ENCODE measurements around the gene FERMT3.

Gene FERMT3

DNA sequence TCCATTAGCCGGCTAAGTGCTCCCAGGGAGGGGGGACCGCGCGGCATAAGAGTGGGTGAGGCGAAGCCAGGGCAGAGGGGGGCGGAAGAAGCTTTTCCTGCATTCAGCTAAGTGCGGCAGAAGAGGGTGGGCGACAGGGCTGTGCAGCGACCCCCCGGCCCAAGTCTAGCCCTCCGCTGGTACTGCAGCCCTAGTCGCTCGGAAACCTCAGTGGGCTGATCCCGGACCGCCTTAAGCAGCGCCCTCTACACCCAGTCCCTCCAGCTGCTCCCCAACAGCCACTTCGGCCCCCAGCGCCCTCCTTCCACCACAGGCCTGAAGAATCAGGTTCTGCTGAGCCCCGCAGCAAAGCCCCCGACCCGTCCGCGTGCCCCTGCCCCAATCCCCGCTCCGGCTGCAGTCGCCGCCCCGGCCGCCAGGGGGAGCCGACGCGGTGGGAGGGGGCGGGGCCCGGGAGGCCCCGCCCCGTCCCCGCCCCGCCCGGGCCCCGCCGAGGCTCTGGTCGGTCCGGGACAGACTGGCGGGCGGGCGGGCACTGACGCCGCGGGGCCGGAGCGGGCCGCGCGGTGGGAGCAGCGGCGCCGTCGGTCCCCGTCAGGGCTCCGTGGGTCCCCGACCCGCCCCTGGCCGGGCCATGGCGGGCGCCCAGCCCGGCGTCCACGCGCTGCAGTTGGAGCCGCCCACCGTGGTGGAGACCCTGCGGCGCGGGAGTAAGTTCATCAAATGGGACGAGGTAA lies 44.7 kb downstream of the FERMT3 start, which contains the start of gene PLCB3:
Gene PLCB3 (plus strand): TSS at position 515 of the 737 bp plus-strand sequence. CDS start 120 bp downstream, at position 635.
- DNase-seq, result no peak

DNA sequence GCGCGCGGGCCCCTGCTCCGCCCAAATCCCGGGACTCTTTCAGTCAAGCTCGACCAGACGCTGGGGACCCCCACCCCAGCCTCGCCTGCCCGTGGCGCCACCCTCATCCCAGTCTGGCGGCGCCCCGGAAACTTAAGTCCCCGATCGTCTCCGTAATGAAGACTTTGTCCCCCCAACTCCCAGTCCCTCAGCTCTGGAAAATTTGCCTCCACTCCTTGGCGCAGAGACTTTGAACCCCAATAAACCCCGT lies 45.2 kb downstream of the FERMT3 start:
- DNase-seq, result no peak

DNA sequence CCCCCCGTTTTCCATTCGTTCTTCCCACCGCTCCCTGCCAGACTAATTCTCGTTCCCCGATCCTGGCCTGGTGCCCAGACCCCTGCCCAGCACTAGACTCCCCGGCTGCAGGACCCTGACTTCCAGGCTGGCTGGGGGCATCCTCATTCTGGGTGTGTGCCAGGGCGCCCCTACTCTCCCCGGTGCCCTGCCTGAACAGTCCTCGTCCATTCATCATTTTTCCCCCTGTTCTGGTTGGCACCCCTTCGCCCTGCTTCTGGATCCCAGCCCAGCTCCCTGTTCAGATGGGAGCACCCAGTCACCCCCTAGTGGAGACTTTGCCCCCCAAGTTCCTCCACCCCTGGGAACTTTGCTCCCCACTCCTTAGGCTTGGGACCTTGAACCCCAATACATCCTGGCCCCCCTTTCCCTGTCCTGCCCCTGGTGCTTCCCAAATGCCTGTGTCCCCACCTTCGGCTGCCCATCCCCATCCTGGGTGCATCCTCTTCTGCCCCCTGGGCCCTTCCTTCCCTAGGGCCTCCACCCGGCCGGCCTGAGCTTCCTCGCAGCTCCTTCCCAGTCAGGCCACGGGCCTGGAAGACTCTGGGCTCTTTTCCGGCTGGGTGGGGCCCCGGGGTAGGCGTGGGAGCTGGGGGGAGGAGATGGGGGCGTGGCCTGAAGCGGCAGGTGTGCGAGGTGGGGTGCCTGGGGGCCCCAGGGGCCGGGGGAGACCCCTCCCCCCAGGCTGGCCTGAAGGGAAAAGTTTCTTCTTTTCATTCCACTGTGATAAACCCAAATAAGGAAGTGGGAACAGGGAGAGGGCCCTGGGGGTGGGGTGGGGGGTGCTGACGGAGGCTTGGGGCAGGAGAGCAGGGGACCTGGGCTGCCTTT lies 45.7 kb downstream of the FERMT3 start:
- DNase-seq, result no peak

DNA sequence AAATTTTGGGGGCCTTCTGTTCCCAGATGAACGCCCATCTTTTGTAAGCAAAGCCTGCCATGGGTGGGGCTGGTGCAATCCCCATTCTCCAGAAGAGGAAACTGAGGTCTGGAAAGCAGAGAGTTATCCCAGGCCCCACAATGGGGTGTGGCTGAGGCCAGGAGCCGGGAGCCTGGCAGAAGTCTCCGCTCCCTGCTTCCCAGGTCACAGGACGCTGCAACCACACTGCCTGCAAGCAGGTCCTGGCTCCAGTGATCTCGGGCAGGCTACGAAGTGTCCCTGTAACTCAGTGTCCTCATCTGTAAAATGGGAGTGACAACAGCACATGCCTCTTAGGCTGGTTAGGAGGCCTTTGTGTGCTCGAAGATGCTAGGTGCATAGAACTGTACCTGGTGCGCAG lies 46.5 kb downstream of the FERMT3 start:
- no peak for DNase-seq

DNA sequence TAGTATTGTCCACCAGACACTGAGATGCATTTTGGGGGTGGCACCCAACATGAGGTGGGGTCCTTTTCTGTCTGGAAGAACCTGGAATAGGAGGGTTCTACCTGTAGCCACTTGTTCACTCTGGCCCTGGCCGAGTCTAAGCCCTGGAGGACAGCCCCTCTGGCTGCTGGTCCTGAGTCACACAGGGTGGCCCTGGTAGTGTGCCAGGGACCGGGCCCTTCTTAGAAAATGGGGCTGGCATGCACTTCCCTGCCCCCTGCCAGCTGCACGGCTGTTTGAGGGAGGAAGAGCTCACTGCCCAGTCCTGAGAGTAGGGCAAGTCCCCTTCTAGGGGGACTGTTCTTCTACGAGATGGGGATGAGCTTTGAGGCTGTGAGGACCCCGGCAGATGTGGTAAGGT lies 47.0 kb downstream of the FERMT3 start:
- DNase-seq, result no peak

DNA sequence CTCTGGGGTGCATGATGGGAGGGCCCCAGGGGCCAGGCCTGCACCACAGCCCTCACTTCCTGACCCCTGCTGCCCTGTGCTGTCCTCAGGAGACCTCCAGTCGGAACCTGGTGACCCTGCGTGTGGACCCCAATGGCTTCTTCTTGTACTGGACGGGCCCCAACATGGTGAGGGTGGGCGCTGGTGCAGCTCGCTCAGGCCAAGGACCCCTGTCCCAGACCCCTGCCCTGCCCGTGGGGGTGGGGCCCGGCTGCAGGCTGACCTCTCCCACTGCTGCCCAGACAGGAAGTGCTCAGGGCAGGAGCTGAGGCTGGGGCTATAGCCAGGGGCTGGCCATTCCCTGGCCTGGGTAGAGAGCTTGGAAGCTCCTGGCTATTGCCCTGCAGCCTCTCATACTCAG lies 47.8 kb downstream of the FERMT3 start:
- DNase-seq, result no peak

DNA sequence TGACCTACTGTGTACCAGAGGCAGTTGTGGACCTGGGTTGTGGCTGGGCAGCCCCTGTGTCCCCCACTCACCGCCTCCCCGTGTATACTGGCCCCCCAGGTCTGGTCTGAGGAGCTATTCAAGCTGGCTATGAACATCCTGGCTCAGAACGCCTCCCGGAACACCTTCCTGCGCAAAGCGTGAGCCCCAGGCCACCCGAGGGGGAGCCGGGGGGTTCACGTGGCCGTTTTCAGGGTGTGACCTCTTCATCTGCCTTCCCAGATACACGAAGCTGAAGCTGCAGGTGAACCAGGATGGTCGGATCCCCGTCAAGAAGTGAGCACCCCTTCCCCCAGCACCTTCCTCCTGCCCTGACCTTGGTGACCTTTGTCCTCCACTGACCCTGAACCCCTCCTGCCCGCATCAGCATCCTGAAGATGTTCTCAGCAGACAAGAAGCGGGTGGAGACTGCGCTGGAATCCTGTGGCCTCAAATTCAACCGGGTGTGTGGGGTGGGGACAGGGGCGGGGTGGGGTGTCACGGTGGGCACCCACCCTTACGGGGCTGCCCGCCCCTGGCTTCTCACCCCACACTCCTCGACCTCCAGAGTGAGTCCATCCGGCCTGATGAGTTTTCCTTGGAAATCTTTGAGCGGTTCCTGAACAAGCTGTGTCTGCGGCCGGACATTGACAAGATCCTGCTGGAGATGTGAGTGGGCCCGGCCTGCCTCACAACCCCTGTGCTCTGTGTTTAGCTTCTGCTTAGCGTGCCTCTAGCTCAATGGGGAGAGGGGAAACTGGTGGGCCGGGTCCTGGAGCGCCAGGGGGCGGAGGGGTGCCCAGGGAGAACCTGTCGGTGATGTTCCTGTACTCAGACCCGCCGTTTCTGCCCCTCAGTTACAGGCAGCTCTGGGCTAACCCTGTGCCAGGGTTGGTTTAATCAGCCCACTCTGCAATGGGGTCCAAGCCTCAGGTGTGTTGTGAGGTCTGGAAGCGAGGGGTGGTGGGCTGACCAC lies 48.9 kb downstream of the FERMT3 start:
- DNase-seq, result no peak

DNA sequence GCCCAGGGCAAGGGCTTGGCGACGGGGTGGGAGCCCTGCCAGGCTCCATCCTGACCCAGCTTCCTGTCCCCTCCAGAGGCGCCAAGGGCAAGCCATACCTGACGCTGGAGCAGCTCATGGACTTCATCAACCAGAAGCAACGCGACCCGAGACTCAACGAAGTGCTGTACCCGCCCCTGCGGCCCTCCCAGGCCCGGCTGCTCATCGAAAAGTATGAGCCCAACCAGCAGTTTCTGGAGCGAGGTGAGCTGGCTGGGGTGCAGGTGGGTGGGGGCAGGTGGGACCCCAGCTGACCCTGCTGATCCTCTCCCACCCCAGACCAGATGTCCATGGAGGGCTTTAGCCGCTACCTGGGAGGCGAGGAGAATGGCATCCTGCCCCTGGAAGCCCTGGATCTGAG lies 49.8 kb downstream of the FERMT3 start:
- DNase-seq, result no peak

DNA sequence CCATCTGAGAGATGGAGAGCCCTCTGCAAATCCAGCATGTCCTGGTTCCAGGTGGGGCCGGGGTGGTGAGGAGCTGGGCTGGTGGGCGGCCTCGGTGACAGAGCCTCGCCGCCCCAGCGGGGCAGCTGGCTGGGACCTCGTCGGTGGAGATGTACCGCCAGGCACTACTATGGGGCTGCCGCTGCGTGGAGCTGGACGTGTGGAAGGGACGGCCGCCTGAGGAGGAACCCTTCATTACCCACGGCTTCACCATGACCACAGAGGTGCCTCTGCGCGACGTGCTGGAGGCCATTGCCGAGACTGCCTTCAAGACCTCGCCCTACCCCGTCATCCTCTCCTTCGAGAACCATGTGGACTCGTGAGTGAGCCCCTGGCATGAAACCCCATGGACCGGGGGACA lies 51.8 kb downstream of the FERMT3 start:
- DNase-seq, result no peak

DNA sequence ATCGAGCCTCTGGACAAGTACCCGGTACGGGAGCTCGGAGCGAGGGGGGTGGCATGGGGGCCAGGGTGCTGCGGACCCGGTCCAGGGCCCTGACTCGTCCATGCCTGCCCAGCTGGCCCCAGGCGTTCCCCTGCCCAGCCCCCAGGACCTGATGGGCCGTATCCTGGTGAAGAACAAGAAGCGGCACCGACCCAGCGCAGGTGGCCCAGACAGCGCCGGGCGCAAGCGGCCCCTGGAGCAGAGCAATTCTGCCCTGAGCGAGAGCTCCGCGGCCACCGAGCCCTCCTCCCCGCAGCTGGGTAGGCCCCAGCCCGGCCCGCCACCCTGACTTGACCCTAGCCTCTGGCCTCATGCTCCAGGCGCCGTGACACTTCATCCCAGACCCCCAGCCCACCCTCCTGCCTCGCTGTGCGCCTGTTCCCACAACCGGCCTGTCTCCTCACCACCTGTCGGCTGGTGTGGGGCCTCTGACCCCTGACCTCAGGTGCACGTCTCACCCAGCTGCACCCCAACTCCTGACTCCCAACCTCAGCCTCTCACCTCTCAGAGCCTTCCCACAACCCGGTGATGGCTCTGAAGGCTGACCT lies 52.5 kb downstream of the FERMT3 start:
- no peak for DNase-seq

DNA sequence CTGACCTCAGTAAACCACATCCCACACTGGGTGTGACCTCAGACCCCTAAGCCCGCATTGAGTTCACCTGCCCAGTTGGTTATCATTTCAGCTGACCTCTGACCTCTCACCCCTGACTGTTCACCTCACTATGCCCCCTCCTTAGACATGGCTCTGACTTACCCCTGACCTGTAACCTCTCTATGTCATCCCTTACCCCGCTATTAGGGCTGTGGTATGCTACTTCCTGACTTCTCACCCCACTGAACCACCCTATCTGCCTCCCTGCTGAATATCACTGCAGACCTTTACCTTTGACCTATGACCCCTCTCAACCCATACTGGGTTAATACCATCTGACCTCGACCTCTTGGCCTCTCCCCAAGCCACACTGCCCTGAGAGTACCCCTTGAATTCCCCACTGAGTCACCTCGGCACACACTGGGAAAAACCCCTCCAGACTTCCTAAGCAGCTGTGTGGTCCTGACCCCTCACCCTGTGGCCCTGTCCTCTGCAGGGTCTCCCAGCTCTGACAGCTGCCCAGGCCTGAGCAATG lies 53.1 kb downstream of the FERMT3 start:
- no peak for DNase-seq

DNA sequence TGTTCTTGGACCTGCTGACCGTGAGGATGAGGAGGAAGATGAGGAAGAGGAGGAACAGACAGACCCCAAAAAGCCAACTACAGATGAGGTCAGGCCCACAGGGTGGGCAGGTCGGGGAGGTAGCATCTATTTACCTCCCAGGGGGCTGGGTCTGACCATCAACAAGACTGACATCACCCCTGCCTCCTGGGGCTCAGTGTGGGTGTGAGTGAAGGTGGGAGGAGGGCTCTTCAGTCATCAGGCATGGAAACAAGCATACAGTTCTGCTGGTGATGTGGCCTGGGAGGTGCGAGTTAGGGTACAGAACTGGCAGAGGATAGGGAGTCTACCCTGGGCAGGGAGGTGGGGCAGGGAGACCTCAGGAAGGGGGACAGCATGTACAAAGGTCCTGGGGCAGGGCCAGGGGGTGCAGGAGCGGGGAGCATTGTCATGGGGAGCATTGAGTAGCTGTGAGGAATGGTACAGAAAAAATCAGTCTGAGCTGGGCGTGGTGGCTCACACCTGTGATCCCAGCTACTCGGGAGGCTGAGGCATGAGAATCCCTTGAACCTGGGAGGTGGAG lies 53.7 kb downstream of the FERMT3 start:
- no peak for DNase-seq

DNA sequence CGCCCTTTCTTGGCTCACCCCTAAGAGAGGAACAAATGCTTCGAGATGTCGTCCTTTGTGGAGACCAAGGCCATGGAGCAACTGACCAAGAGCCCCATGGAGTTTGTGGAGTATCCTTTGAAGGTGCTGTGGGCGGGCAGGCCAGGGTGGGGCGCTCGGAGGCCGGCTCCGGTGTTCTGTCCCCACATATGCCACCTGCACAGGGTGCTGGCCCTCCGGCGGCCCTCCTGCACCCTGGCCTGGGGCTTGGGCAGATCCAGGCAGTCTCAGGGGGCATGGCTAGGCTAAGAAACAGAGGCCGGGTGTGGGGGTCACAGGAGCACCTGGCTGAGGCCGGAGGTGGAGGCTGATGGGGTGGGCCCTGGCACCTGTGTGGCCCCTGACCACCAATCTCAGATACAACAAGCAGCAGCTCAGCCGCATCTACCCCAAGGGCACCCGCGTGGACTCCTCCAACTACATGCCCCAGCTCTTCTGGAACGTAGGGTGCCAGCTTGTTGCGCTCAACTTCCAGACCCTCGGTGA lies 55.1 kb downstream of the FERMT3 start:
- no peak for DNase-seq

DNA sequence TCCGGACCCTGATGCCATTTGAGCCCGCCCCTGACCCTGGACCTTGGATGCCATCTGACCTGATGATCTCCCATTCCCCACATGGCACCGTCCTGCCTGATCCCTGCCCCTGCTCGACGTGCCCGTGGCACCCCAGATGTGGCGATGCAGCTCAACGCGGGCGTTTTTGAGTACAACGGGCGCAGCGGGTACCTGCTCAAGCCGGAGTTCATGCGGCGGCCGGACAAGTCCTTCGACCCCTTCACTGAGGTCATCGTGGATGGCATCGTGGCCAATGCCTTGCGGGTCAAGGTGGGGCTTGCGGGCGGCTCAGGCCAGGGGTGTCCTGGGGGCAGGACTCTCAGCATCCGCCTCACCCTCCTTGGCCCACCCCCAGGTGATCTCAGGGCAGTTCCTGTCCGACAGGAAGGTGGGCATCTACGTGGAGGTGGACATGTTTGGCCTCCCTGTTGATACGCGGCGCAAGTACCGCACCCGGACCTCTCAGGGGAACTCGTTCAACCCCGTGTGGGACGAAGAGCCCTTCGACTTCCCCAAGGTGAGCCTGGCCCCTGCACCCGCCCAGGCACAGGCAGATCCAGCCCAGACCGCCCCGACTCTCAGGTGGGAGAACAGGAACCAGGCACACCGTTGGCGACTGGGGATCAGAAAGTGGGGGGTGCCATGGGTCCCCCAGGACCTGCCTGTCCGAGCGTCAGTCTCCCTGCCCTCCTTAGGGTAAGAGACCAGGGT lies 55.9 kb downstream of the FERMT3 start:
- no peak for DNase-seq

DNA sequence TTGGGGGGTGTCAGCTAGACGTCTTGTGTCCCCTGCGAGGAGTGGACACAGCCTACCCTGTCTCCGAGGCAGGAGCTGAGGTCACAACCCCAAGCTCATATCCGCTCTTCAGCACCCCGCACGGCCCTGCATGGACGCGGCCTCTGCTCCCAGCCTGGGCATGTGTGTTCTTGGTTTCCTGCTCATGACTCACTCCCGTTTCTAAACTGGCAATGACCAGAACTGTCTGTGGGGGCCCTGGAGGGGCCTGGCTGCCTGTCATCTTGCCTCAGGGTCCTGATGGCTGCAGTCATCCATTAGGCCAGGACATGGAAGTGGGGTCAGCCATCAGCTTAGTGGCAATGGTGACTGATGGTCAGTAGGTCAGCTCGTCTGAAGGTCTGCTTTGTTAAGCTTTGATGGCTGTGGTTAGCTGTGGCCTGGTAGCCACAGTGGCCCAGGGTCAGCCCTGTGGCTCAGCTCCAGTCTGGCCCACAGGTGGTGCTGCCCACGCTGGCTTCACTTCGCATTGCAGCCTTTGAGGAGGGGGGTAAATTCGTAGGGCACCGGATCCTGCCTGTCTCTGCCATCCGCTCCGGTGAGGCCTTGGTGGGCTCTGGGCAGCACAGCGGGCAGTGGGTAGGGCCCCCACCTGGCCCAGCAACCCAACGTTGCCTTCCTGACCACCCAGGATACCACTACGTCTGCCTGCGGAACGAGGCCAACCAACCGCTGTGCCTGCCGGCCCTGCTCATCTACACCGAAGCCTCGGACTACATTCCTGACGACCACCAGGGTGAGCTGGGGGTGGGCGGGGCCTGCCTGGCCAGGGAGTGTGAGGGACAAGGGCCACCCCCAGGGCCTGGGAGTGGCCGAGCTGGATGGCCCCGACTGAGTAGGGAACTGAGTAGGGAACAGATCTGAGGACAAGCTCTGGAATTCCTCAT lies 56.8 kb downstream of the FERMT3 start:
- no peak for DNase-seq

DNA sequence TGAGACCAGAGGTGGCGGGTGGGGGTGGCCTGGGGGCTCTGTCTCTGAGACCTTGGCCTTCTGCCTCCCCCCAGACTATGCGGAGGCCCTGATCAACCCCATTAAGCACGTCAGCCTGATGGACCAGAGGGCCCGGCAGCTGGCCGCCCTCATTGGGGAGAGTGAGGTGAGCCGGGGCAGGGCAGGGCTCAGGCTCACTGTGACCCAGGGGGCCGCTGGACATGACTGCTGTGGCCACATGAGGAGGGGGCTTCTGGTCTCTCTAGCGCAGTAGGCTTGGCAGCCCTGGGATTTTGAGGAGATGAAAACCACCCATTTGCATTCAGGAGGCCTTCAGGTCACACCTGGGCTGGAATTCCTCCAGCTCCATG lies 57.4 kb downstream of the FERMT3 start:
- DNase-seq, result no peak

DNA sequence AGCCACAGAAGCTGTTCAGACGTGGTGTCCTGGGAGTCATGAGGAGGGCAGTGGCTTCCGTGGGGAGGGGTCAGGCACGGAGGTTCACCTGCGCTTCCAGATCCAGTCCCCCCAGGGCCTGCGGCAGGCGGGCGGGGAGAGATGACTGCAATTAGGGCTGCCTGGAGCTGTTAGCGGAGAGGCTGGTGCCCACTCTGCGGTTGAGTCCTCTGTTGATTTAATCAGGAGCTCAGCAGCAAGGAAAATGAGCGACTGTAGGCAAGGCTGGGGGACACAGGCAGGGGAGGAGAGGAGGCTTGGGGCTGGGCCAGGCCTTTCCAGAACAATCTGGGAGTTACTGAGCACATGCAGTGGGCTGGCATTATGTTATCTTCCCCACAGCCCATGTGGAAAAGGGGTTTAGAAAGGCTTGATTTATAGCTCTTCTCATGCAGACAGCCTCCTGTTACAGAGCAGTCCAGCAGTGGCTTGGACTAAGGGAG lies 57.9 kb downstream of the FERMT3 start:
- DNase-seq, result no peak

DNA sequence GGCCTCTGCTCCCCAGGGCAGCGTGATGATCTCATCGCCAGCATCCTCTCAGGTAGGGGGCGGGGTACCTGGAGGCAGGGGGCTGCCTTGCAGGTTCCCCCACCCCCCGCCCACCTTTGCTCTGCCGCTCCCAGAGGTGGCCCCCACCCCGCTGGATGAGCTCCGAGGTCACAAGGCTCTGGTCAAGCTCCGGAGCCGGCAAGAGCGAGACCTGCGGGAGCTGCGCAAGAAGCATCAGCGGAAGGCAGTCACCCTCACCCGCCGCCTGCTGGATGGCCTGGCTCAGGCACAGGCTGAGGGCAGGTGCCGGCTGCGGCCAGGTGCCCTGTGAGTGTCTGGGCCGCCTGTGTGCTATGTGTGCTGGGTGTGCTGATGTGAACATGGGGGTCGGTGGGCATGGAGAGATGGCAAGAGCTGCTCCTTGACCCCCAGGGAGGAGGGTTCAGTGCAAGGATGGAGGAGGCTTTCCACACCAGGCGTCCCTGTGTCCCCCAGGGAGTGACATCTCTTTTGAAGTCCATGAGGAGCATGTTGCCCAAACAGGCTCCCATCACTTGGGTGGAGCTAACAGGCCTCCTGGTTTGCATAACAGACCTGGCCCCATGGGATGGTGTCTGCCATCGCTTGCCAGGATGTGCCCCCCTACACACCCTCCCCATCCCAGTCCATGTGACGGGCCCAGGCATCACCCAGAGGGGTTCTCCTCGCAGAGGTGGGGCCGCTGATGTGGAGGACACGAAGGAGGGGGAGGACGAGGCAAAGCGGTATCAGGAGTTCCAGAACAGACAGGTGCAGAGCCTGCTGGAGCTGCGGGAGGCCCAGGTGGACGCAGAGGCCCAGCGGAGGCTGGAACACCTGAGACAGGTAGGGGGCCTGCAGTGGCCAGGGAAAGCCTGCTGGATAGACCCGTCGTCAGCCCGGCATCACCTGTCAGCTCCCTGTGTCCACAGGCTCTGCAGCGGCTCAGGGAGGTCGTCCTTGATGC lies 58.9 kb downstream of the FERMT3 start:
- DNase-seq, result no peak

DNA sequence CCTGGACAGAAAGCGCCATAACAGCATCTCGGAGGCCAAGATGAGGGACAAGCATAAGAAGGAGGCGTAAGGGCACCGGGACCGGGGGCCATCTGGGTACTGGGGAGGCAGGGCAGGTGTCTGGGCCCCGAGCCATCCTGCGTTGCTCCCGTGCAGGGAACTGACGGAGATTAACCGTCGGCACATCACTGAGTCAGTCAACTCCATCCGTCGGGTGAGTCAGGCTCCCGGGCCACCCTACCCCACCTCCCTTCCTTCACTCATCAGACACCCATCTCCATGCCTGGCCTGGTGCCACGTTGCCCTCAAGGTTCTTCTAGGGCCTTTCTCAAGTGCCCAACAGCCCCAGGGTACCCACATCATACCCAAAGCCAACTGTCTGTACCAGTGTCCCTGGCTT lies 59.8 kb downstream of the FERMT3 start:
- DNase-seq, result no peak
